HG03025 (cell line): ENCODE results near the gene EGFL8.
"Not testable (repeated sequence)": the region's sequence is repeated elsewhere in the genome, so short reads cannot be mapped to it uniquely, and the experiment has no call there.

Experiments used
- ATAC-seq: cut with Tn5 transposase; IDR thresholded peaks from one replicate; pipeline ENCODE4 v1.9.1; 2021; ENCODE audit warnings: mild to moderate bottlenecking, moderate library complexity; ENCODE audit not compliant: unreplicated experiment, low FRiP score

EGFL8 gene

GRCh38 chr6:32164295-32164694, at the start of gene EGFL8:
Gene EGFL8 (plus strand): TSS chr6:32164595. CDS start chr6:32166166, 1,571 bp downstream.
- no peak for ATAC-seq

DNA sequence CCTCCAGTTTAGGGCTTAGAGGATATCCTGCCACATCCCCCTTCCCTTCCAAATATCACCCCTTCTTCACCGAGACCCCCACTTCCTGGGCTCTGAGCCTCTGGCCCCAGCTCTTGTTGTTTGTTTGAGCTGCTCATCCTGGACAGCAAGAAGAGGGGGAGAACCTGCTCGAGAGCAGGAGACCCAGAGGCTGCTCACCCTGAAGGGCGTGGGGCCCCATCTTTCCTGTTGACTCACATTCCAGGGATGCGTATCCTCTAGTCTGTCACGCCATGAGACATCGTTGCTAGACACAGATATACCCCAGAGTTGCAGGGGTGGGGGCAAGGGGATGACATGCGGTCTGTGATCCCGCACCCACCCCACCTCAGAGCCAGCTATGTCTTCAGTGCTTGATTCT, 49.6 kb upstream of the EGFL8 start:
- no peak for ATAC-seq

DNA sequence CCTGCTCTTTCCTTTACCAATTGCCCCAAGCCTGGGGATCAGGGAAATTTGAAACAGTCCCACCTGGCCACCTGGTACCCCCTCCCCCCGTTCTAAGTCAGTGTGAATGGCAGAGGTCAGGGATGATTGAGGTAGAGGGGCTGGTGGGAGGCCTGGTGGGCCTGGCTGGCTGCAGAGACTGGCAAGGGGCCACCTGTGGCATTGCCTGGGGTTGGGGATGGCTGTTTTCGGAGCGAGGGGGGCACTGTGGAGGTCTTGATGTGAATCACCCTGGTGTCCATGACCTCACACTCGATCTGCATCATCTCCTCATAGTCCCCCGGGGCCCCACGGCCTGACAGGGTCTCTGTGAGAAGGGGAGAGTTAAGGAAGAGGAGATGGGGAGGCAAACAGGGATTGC, 48.8 kb upstream of the EGFL8 start:
- ATAC-seq = no peak

DNA sequence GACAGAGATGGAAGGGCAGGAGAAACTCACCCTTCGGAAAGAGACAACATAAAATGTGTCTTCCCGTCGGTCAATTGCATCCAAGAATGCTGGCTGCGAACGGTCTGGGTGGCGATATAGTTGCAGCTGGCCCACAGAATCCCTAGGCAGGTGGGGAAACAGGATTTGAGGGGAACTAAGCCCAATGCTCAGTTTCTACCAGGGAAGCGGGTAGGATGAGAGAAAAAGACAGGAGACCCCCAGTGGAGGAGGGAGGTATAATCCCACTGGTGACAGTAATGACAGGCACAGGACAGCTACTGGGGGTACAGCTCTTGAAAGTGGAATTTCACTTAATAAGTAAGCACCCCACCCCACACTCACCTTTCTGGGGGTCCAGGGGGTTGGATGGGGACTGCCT, 47.7 kb upstream of the EGFL8 start:
- no peak for ATAC-seq

- ATAC-seq = no peak
Measured at GRCh38 chr6:32117461-32117860, 46.9 kb upstream of the EGFL8 start.

DNA sequence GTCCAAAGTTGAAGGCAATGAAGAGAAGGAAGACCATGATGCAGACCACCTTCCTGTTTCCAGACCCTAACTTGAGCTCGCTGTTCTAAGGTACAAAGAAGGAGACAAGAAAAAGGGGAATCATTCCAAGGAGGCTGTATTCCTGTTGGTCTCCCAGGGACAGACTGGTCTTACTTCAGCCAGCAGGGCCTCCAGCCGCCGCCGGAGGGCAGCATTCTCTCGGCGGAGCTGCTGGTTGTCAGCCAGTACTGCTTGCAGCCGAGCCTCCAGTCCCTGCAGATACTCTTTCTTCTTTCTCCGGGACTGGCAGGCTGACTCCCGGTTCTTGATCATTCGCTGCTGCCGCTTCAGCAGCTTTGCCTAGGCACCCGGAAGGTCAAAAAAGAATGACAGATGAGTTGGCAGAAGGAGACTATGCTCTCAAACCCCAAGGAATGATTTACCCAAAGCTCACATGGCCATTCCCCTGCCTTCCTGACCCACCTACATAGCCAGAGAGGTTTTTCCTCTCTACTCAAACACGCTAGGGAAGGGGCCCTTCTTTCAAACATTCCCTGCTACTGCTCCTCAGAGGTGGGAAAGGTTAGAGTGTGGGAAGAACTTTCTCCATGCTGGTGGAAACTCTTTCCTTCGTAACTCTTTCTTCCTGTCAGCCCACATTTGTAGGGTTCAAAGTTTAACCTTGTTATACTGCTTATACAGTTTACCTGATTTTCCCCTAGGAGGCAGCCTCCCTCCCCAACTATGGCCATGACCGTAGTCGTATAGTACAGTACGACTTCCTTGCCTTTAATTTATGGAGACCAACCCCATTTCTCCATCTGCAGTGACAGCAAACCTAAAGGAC, 45.4 kb upstream of the EGFL8 start:
- ATAC-seq = no peak

- ATAC-seq = no peak
Measured at GRCh38 chr6:32120573-32121059, 43.8 kb upstream of the EGFL8 start.

GRCh38 chr6:32123681-32124080, 40.7 kb upstream of the EGFL8 start:
- ATAC-seq = no peak

GRCh38 chr6:32126880-32127279, 37.5 kb upstream of the EGFL8 start:
- ATAC-seq = no peak

- no peak for ATAC-seq
Measured at GRCh38 chr6:32127409-32127716, 37.0 kb upstream of the EGFL8 start.

- peak; percentile 70 for ATAC-seq
Measured at GRCh38 chr6:32127717-32128592, 36.4 kb upstream of the EGFL8 start, which contains the start of gene ATF6B. Gene ATF6B (minus strand): TSS chr6:32128246. CDS start chr6:32128207, 39 bp downstream.

- ATAC-seq = no peak
Measured at GRCh38 chr6:32128751-32129296, 35.6 kb upstream of the EGFL8 start.

DNA sequence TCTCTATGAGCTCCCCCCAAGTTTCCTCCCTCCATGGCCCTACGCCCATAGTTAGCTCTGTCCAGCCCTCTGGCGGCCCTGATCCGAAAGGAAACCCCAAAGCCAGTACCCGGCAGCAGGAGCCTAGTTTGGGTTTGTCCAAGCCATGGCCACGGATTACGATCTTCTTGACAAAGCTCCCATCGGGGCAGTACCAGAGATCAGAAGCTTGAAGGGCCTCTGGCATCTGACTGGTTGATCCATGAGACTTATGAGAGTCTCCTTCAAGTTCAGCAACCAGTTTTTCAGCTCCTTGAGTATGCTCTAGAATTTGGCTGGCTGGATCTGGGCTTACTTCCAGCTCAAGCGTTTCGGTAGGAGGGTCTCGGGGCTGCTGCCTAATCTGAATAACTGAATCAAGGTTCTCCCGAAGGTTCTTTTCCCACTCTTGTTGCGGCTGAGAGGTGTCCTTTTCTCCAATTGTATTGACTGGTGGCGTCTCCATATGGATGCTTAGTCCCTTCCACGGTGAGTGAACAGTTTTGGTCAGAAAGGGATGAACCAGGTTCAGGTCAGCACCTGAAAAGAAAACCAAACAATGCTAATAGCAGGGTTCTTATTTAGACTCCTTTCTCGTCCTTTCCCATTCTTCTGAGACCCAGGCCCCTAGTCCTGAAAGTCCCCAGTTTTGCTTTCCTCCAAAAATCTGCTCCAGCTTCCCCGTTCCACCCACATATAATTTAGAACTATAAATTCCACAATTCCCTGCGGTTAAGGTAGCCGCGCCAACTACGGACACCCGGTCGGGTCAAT, 34.9 kb upstream of the EGFL8 start:
- ATAC-seq = peak; percentile 7

GRCh38 chr6:32131439-32131948, 32.9 kb upstream of the EGFL8 start:
- no peak for ATAC-seq

DNA sequence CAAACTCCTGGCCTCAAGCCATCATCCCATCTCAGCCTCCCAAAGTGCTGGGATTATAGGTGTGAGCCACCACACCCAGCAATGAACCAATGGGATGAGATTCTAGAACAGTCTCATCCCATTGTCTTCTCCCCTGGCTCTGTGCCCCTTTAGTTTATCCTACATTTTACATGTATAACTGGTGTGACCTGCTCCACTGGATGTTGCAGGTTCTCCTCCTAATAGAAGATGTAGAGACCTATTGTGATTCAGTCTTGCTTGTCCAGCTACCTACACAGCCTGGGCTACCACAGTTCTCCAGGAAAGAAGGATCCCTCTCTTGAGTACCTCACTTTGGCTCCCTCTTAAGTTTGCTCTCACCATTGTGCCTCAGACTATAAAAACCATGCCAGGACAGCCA, 32.3 kb upstream of the EGFL8 start:
- no peak for ATAC-seq

- no peak for ATAC-seq
Measured at GRCh38 chr6:32133786-32134185, 30.6 kb upstream of the EGFL8 start.

- no peak for ATAC-seq
Measured at GRCh38 chr6:32137454-32137853, 26.9 kb upstream of the EGFL8 start.

DNA sequence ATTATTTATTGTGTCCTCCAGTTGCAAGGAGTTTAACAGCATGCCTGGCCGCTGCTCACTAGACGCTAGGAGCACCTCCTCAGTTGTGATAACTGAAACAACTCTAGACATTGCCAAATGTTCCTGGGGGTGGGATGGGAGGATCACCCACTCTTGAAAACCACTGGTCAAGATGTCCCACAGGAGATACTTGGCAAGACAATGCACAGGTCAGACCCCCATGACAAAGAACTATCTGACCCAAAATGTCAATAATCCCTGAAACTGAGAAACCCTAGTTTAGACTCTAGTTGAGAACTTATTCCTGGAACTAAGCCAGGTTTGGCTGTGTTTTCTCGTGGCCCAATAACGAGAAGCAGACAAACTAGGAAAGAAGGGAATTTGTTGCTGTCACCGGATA, 24.8 kb upstream of the EGFL8 start:
- no peak for ATAC-seq

DNA sequence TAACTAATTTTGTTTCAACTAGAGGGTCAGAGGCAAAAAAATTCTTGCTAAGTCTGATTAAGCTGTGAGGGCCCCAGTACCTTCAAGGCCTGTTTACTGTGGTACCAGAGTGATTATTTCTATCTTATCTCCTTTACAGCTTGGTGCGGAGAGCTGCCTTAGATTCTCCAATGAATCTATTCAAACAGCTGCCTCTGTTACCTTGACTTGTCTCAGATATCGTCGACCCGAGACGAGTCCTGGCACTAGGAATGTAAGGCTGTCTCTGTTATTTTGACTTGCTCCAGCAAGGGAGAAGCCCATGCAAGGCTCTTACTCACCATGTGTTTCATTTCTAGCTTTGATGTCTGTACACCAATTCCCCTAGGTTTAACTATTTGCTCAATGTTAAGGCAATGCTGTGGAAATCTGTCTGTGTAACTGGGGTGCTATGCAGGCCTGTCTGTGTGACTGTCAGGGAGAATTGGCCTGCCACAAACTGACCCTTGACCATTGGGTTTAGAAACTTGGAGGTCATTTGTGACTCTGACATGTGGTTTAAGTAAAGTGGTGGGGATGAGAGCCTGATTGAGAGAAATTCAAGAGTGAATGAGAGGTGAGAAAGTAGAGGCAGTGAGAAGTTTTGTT, 23.9 kb upstream of the EGFL8 start:
- no peak for ATAC-seq

- ATAC-seq = not testable (repeated sequence)
Measured at GRCh38 chr6:32144238-32144637, 20.2 kb upstream of the EGFL8 start.
